Transverse colon (tissue), 4 donors: Measurements from ENCODE around the gene CHST11. TPM values are rescaled to one million over a fixed set of nuclear protein-coding genes. Genes with fewer than 3 reads are reported as not detected.

Source experiments
- DNase-seq: peaks from one replicate; pipeline ENCODE4 v3.0.0-alpha.2; 2019
- H3K27ac ChIP-seq, 4 donors: fragments of 200-600 bp; sonication (generic); 2 replicates each; pipeline ENCODE4 v1.5.1; 2016 to 2018; ENCODE audit warnings: inconsistent platforms in 4 of 4
- H3K27me3 ChIP-seq: fragments of 200-600 bp; sonication (generic); 2 replicates; pipeline ENCODE4 v1.5.1; 2017; ENCODE audit warnings: inconsistent platforms
- H3K36me3 ChIP-seq, 4 donors: fragments of 200-600 bp; sonication (generic); 2 replicates each; pipeline ENCODE4 v1.5.1; 2017 to 2019; ENCODE audit warnings: inconsistent platforms in 4 of 4
- H3K4me1 ChIP-seq, 4 donors: fragments of 200-600 bp; sonication (generic); 2 replicates each; pipeline ENCODE4 v1.5.1; 2017 to 2020; ENCODE audit warnings: inconsistent platforms in 4 of 4
- H3K4me3 ChIP-seq, 4 donors: fragments of 200-600 bp; sonication (generic); 1 replicate in 1 of 4; 2 replicates in 3 of 4; pipeline versions ENCODE4 v1.5.1 to v1.6.1; 2017 to 2019; ENCODE audit warnings: inconsistent platforms in 4 of 4
- H3K9me3 ChIP-seq, 2 donors: fragments of 200-600 bp; sonication (generic); 2 replicates each; pipeline ENCODE4 v1.5.1; 2017 to 2019; ENCODE audit warnings: inconsistent platforms in 2 of 2
- CTCF ChIP-seq, 5 experiments: fragments of 200-600 bp in 3 of 5; fragments of 450-650 bp in 2 of 5; sonication (generic) in 3 of 5; IDR thresholded peaks; 1 replicate in 2 of 5; 2 replicates in 3 of 5; pipeline ENCODE4 v1.5.1; 2016 to 2017; ENCODE audit warnings: antibody characterized with exemption in 5 of 5, inconsistent platforms in 3 of 5, mild to moderate bottlenecking in 2 of 5, moderate library complexity in 1 of 5
- EP300 ChIP-seq: sonication (generic); formaldehyde crosslinking; IDR thresholded peaks from one replicate; pipeline ENCODE4 v1.6.1; 2017; ENCODE audit warnings: antibody characterized with exemption, low read depth
- POLR2A ChIP-seq: fragments of 450-650 bp; IDR thresholded peaks from one replicate; pipeline ENCODE4 v1.6.1; 2016; ENCODE audit warnings: antibody characterized with exemption, mild to moderate bottlenecking, moderate library complexity
- POLR2AphosphoS5 ChIP-seq, 3 donors: sonication (generic); formaldehyde crosslinking; IDR thresholded peaks; one replicate each; pipeline ENCODE4 v1.6.1; 2016; ENCODE audit warnings: antibody characterized with exemption in 3 of 3
- WGBS, 2 donors: methylation state at CpG; one replicate each; pipeline ENCODE4 v1.1.5; 2018; ENCODE audit warnings: low coverage in 1 of 2; 5-methylcytosine and 5-hydroxymethylcytosine counted together
- in situ Hi-C, 4 donors: fragments of 200-750 bp; cut with MboI; loops; one replicate each; pipeline versions ENCODE4 v1.15.0 to v1.15.1; 2017; ENCODE audit warnings: low sequenced_read_pairs in 3 of 4, low pct_ligation_motif_present in 1 of 4, low pct_unique_long_range_greater_than_20kb in 1 of 4
- intact Hi-C: fragments of 100-400 bp; cut with DNase I; formaldehyde crosslinking; loops from one replicate; pipeline ENCODE4 v1.15.1; 2023; ENCODE audit warnings: low total_unique reads
- total RNA-seq, 4 donors: library from RNA; depleted of rRNA; stranded (reverse); fragments of >200 nt; gene quantifications; one replicate each; pipeline ENCODE4 v1.1.0, GENCODE V29; 2016

The CHST11 gene
- total RNA-seq, 4 donors from 2014 or later: 4.2 to 123 (median 31.5) TPM

GRCh38 chr12:104682790-104683279 lies 226.1 kb downstream of the CHST11 start:
- no peak overlapping the region for H3K4me3 ChIP-seq
- 64 to 70% methylated on average over 6 to 7 of the region's 7 CpGs for WGBS, 2 donors
- no peaks in the 10 kb centered on the region for H3K36me3 ChIP-seq
- in situ Hi-C loops (no loop called here), intact Hi-C loops (no loop called here)
- TF ChIP-seq POLR2A: no peak
- no peak for TF ChIP-seq EP300
- TF ChIP-seq CTCF (IDR thresholded peaks at IDR 0.05): no peak
- TF ChIP-seq POLR2AphosphoS5 (IDR thresholded peaks at IDR 0.05): no peak
- no peaks in the 10 kb centered on the region for H3K9me3 ChIP-seq
- DNase-seq: no peak
- peak overlapping the region in 1 of 4 donors; percentile 3 for H3K27ac ChIP-seq
- H3K27me3 ChIP-seq: no peaks in the 10 kb centered on the region
- peaks cover 0 to 30% (median 8%) of the 10 kb centered on the region in 4 donors for H3K4me1 ChIP-seq

- intact Hi-C loops: no loop called here
- in situ Hi-C loops: no loop called here
- H3K4me3 ChIP-seq: no peak overlapping the region
- no peaks in the 10 kb centered on the region for H3K9me3 ChIP-seq
- no peak for TF ChIP-seq CTCF (IDR thresholded peaks at IDR 0.05)
- no peak for TF ChIP-seq POLR2A
- TF ChIP-seq EP300: no peak
- TF ChIP-seq POLR2AphosphoS5 (IDR thresholded peaks at IDR 0.05): no peak
- 33 to 67% methylated on average over 2 to 5 of the region's 5 CpGs for WGBS, 2 donors
- no peak overlapping the region for H3K27ac ChIP-seq
- H3K36me3 ChIP-seq: no peaks in the 10 kb centered on the region
- no peaks in the 10 kb centered on the region for H3K27me3 ChIP-seq
- H3K4me1 ChIP-seq: peaks cover 0 to 30% (median 8%) of the 10 kb centered on the region in 4 donors
- no peak for DNase-seq
Observed at GRCh38 chr12:104683831-104684503, 227.2 kb downstream of the CHST11 start.

GRCh38 chr12:104684884-104685283 lies 228.1 kb downstream of the CHST11 start:
- Histone ChIP-seq H3K9me3 (no peaks in the 10 kb centered on the region), H3K4me1 (peaks cover 0 to 30% (median 8%) of the 10 kb centered on the region in 4 donors), H3K27ac (no peak overlapping the region), H3K4me3 (no peak overlapping the region), H3K27me3 (no peaks in the 10 kb centered on the region), H3K36me3 (no peaks in the 10 kb centered on the region)
- intact Hi-C loops: no loop called here
- no peak for DNase-seq
- TF ChIP-seq POLR2A (no peak), EP300 (no peak), CTCF (IDR thresholded peaks at IDR 0.05) (no peak), POLR2AphosphoS5 (IDR thresholded peaks at IDR 0.05) (no peak)
- 36 to 69% methylated on average over 1 of the region's 1 CpG for WGBS, 2 donors
- in situ Hi-C loops: no loop called here

GRCh38 chr12:104685366-104685765 lies 228.6 kb downstream of the CHST11 start:
- Histone ChIP-seq H3K9me3 (no peaks in the 10 kb centered on the region), H3K36me3 (no peaks in the 10 kb centered on the region), H3K27me3 (no peaks in the 10 kb centered on the region), H3K27ac (no peak overlapping the region), H3K4me1 (peaks cover 0 to 30% (median 8%) of the 10 kb centered on the region in 4 donors), H3K4me3 (no peak overlapping the region)
- WGBS, 2 donors: 83 to 86% methylated on average over 2 of the region's 2 CpGs
- no peak for DNase-seq
- in situ Hi-C loops: no loop called here
- intact Hi-C loops: no loop called here
- no peak for TF ChIP-seq POLR2AphosphoS5 (IDR thresholded peaks at IDR 0.05)
- no peak for TF ChIP-seq CTCF (IDR thresholded peaks at IDR 0.05)
- no peak for TF ChIP-seq EP300
- no peak for TF ChIP-seq POLR2A
